Measurements from ENCODE around the gene KLF1.

GRCh38 chr19:12842511-12842910 lies 44.5 kb downstream of the KLF1 start:
- TF ChIP-seq POLR2AphosphoS5 (IDR thresholded peaks at IDR 0.05) (no peak), EP300 (IDR thresholded peaks at IDR 0.05) (no peak)

All from suprapubic skin (tissue), 4 donors.